NCI-H2196 treated with DMSO at 0.1 percent for 48 hours (cell line): Measurements from ENCODE around the gene OAF.
"Not testable (repeated sequence)": the region's sequence is repeated elsewhere in the genome, so short reads cannot be mapped to it uniquely, and the experiment has no call there.

Experiments used
- DNase-seq: peaks from one replicate; lab custom pipeline; 2025; ENCODE audit not compliant: unreplicated experiment; lab: John Stamatoyannopoulos, UW

The OAF gene

DNA sequence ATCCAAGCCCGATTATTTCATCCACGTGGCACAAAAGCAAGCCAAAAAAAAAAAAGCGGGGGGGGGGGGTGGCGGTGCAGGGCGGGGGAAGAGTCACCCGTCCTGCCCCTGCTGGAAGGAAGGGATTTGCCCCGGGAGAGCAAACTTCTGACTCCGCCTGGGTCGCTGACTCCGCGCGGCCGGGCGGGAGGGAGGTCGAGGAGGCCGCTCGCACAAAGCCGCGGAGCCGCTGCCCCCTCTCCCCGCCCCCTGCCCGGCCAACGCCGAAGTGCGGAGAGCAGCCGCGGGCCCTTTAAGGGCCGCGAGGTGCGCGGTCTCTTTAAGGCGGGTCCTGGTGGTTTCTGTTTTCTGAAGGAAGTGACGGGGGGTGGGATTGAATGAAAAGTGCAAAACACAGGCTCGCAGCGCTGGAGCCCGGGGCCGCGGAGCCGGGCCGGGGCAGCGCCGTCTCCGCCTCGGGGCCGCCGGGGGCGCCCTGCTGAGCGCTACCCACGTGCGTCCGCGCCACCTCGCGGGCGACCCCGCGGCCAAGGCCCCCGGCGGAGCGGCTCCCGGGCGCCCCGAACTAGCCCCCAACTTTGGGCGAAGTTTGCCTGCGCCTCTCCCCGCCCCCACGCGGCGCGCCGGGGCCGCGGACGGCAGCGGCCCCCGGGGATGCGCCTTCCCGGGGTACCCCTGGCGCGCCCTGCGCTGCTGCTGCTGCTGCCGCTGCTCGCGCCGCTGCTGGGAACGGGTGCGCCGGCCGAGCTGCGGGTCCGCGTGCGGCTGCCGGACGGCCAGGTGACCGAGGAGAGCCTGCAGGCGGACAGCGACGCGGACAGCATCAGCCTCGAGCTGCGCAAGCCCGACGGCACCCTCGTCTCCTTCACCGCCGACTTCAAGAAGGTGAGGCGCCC lies at the start of gene OAF:
Gene OAF (plus strand): TSS at position 407 of the 896 bp plus-strand sequence. CDS start 248 bp downstream, at position 655.
- DNase-seq = no peak

DNA sequence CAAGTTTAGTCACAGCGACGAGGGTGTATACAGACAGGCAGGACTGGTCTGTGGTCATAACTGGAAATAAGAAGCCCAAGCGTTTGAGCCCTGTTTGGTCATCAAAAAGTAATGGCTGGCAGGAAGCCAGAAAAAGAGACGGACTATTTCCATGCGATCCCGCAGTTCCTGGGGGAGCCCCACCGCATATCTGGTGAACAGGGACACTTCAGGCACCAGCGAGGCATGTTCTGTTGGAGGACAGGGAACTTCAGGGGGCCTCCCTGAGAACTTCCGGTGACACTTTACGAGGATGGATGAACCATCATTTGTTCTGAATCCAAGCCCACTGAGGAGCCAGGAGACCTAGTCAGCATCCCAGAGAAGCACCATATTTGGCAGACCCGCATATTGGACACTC lies 43.2 kb upstream of the OAF start:
- DNase-seq = no peak

- no peak for DNase-seq
Measured at GRCh38 chr11:120168108-120168959, 42.5 kb upstream of the OAF start.

DNA sequence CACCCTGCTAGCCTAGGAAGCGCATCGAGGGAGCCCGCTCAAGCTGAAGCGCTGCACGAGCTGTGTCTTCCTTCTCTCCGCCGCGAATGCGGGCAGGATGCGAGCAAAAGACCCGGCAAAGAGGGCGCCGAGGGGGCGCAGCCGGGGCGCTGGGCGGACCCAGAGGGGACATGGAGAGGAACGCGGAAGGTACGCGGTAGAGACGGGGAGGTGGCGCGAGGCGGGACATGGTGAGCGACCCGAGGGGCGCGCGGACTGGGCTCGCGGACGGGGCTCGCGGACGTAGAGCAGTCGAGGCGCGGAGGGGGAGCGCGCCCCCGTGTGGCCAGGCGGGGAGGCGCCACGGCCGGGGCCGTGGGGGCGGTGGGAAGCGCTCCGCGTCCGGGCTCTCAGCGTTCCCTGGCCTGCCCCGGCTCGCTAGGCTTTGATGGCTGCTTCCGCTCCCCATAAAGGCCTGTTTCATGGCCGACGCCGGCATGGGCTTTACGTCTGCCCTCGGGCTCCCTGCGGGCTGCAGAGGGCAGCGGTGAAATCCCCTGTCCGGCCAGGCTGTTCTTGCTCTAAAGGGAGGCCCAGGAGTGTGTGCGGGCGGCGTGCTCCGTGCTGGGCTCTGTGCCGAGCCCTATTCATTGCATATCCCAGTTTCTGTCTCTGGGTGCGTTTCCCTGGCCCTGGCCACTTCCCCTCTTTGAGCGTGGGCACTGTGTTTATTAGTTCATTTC lies 41.7 kb upstream of the OAF start:
- DNase-seq = no peak

- no peak for DNase-seq
Measured at GRCh38 chr11:120169981-120170698, 40.7 kb upstream of the OAF start.

DNA sequence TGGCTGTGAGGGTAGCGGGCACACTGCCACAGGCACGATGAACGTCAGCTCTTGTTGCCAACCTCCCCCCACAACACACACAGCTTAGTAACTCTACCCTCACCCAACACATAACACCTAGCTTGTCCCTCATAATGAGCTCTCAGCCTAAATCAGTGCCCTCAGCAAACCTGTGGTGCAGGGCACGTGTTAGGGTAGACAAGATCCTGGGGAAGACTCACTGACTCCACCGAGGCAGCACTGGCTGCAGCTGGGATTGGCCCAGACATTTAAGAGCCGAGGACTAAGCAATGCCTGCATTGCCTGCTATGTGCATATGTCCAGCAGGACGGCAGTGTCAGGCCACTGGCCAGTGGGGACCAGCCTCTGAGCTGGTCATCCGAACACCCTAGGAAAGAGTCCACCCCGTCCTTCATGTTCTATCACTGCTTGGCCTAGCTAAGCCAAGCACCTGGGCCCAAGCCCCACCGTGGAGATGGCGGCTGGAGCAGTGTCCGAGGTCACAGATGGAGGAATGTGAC lies 40.0 kb upstream of the OAF start:
- DNase-seq = no peak

DNA sequence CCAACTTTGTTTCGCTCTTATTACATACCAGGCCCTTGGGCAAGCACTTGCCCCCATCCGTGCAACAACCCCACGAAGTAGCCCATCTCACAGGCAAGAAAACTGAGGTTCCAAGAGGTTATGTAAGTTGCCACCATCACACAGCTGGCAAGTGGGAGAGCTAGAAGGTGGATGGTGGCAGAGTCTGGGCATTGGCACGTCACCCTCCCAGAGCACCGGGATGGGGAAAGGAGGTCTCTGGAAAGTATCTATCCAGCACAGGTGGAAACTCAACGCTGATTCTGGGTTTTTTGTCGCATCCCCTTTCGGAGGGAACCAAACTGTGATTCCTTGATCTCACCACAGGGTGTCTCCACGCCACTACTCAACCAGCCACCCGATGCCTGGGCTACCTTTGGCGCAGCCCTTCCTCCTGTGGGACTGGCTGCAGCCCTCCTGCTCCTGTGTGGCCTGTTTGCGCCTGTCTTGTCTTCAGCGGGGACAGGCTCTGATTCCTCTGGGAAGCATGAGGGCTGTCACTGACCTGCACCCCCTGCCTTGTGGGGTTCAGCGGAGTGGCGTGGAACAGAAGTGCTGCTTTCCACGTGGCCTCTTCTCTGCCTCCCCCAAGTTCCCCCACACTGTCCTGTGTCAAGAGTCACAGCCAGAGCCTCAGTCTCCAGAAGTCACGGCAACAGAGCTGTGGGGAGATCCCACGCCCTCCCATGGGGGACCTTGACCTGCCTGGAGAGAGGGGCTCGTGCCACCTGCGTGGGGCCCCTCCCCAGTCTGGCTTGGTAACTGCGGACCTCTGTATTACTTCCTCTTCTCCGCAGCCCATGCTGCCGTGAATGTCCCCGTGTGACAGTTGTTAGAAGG lies 38.5 kb upstream of the OAF start:
- peak; percentile 22 for DNase-seq

- DNase-seq = no peak
Measured at GRCh38 chr11:120173019-120173705, 37.7 kb upstream of the OAF start.

DNA sequence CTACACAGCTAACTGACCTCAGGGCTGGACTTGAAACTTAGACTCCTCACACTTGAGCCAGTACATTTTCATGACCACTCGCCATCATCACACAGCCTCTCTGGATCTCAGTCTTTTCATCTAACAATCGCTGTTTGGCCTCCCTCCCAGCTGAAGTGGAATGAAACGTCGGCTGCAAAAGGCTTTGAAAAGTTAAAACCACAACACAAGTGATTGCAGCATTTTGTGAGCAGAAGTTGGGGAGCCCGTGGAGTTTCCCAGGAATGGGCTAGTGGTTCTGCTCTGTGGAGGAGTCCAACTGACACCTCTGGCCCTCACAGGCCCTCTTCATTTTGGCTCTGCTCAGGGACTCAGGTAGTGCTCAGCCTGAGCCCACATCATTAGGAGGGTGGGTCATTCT lies 37.0 kb upstream of the OAF start:
- DNase-seq = no peak

DNA sequence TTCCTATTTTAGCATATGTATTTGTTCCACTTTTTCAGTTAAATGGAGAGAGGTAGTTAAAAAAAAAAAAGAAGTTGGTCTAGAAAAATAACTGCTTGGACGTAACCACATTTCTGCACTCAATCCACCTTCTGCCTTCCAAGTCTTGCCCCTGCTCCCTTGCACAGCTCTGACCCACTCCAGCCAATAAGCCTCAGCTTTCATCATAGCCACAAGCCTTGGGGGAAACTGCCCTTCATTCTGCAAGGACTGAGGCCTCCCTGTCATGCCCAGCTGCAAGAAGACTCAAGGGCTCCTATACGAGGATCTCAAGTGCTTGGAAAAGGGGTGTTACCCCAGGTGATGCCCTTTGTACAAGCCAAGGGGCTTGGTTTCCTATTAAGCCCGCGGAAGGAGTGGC lies 36.0 kb upstream of the OAF start:
- DNase-seq = no peak

DNA sequence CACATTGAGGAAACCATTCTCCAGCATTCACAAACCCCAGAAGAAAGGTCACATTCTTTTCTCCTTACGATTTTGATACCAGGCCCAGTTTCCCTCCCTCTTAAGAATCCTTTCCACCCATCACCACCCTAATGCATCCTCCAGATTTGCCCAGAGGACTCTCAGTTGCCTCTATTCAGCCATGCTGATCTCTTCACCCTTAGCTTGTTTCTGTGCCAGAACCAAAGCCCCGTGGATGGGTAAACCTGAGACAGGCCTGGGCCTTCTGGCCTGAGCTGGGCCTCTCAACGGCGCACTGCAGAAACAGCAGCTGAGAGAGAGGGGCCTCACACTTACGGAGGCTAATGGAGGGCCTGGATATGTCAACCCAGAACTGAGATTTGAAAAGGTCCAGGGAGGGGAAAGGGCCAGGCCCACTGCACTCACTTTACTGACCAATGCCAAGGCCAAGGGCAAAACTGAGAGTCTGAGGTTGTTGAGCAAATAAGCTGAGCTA lies 32.2 kb upstream of the OAF start:
- no peak for DNase-seq

DNA sequence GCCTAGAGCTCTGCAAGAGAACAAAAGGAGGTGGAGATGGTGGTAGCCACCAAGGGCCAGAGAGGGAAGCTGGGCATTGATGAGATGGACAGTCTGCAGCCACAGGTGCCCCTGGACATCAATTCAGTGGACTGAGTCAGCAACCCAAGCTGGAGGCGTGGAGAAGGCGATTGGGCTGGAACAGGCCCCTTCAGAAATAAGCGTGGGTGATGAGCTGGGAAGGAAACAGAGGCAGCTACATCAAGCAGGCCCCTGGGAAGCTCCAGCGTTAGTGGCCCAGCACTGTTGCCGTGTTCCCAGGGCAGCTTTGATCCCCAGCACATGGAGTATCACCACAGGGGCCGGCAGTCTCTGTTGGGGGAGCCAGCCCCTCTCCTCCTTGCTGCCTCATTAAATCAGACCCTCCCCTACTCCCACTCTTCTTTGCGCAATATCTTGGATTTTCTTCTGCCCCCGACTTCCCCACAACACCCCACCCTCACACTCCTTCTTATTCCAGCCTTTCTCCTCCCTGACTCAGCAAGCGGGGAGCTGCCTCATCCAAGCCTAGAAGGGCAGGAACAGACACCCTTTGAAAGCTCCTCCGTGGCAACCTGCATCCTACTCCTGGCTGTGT lies 31.7 kb upstream of the OAF start:
- no peak for DNase-seq

DNA sequence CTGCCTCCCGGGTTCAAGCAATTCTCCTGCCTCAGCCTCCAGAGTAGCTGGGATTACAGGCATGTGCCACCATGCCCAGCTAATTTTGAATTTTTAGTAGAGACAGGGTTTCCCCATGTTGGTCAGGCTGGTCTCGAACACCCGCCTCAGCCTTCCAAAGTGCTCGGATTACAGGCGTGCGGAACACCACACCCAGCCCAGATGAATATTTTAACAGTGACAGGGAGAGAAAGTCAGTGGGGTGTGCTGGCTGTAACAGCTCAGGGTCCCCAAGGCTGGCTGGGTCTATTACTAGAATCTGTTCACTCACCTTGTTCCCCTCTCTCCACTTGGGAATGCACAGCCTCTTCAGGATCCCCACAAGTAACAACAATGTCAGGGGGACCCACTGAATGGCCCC lies 30.8 kb upstream of the OAF start:
- not testable (repeated sequence) for DNase-seq

- DNase-seq = no peak
Measured at GRCh38 chr11:120180551-120181232, 30.1 kb upstream of the OAF start.

DNA sequence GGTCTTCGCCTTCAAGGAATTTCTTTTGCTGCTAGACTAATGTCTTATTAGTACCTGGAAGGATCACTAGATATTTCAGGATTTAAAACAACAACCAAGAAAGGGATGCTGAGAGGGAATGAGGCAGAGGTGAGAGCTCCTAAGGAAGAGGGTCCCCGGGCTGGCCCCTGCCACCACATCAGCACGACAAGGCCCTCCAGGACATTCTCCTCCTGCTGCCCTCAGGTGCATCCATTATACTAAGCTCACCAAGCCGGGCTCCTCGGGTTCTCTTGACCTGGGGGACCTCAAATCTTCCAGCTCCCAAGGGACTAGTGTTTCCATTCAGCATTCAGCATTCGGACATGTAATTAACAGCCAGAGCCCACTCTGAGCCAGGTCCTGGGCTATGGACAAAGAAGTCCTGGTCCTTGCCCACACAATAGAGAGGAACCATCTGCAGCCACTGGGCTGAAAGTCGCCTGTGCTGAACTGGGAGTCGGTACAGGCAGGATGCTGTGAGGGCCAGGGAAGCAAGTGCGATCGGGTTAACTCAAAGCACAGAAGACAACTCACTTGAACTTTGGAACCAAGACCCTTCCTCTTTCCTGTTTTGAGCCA lies 29.4 kb upstream of the OAF start:
- DNase-seq = no peak

DNA sequence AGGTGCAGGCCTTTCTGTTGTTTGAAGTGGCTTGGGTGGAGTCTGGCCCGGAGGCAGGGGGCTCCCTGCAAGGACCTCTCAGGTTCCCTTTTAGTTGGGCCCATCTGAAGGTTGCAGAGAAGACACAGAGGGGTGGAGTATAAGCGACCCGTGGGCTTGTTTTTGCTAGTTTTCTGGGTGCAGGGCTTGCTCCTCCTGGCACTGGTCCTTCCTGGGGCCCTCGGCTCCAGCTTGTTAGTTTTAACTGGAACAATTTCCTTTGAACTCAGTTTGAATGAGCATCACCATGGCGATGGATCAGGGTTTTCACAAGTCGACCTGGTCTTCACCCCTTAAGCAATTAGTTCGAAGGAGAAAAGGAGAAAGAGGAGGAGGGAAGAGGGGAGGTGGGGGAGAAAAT lies 28.5 kb upstream of the OAF start:
- no peak for DNase-seq

DNA sequence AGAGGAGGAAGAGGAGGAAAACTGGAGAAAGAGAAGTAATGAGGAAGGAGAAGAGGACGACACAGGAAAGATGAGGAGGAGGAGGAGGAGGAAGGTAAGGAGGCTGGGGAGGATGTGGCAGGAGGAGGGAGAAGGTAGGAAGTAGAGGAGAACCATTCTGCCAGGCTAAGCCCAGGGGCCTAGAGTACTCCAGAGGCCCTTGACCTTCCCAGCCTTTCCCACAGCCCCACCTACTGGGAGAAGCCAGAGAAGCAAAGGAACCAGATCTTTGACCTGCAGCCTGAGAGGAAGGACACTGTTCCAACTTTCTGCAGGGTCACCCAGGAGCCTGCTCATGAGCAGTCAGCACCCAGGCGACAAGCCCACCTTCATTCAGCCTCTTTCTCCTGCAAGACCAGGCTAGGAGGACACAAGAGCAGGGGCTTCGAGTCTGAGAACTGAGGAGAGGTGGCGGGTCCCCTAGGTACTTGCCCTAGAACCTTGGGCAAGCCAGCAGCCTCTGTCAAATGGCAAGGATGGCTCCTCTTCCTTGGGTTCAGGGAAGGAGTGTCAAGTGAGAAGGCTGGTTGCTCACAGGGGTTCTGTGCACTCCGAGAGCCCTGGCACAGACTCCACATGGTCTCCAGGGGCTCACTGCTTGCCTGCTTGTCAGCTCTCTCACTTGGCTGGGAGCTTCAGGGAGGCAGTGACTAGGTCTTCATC lies 27.9 kb upstream of the OAF start:
- DNase-seq = peak; percentile 19
